PC-3 (cell line): ENCODE measurements around the gene UAP1L1. TPM values are rescaled to one million over a fixed set of nuclear protein-coding genes. Genes with fewer than 3 reads are reported as not detected.

ENCODE experiments used
- ATAC-seq: fragments of 200-7000 bp; cut with Tn5 transposase; 2 replicates; pipeline ENCODE4 v1.9.1; 2020; ENCODE audit warnings: mild to moderate bottlenecking, moderate library complexity
- BruUV-seq: library from RNA; stranded (reverse); fragments of 400-500 nt; replicated peaks from 2 replicates; lab custom pipeline; 2021; lab: Mats Ljungman, UMichigan
- CTCF ChIA-PET: fragments of 300-600 bp; sonication (Branson Sonifier 250); formaldehyde crosslinking; loops from one replicate; lab custom pipeline; 2022; ENCODE audit warnings: antibody characterized with exemption; lab: Charles Lee
- POLR2A ChIA-PET: fragments of 300-600 bp; sonication (Branson Sonifier 250); formaldehyde crosslinking; loops from one replicate; lab custom pipeline; 2022; ENCODE audit warnings: antibody characterized with exemption; ENCODE audit not compliant: unreplicated experiment; lab: Charles Lee
- DNase-seq: peaks from one replicate; pipeline ENCODE4 v3.0.0-alpha.2; 2015
- H2AFZ ChIP-seq: fragments of 300-600 bp; sonication (generic); 2 replicates; pipeline ENCODE4 v1.6.0; 2016; ENCODE audit warnings: antibody characterized with exemption, low read length
- H3F3A ChIP-seq: fragments of 300-600 bp; sonication (generic); one replicate; pipeline ENCODE4 v1.6.0; 2017; ENCODE audit warnings: antibody characterized with exemption, low read length, control low read depth, mild to moderate bottlenecking; ENCODE audit not compliant: unreplicated experiment
- H3K27ac ChIP-seq: fragments of 300-600 bp; sonication (generic); 2 replicates; pipeline ENCODE4 v1.5.1; 2016; ENCODE audit warnings: mild to moderate bottlenecking, low read length
- H3K27me3 ChIP-seq: fragments of 300-600 bp; sonication (generic); 2 replicates; pipeline ENCODE4 v1.6.1; 2016; ENCODE audit warnings: low read length, mixed read lengths
- H3K36me3 ChIP-seq: fragments of 300-600 bp; sonication (generic); 2 replicates; pipeline ENCODE4 v1.6.1; 2016; ENCODE audit warnings: low read depth, mixed run types, low read length, mixed read lengths
- H3K4me1 ChIP-seq: fragments of 300-600 bp; sonication (generic); 2 replicates; pipeline ENCODE4 v1.5.1; 2016; ENCODE audit warnings: low read length; ENCODE audit not compliant: insufficient read depth
- H3K4me2 ChIP-seq: fragments of 300-600 bp; sonication (generic); 2 replicates; pipeline ENCODE4 v1.6.0; 2016; ENCODE audit warnings: low read length
- H3K4me3 ChIP-seq: fragments of 300-600 bp; sonication (generic); 2 replicates; pipeline ENCODE4 v1.5.1; 2016; ENCODE audit warnings: mild to moderate bottlenecking, low read length, mixed read lengths
- H3K79me2 ChIP-seq: fragments of 300-600 bp; sonication (generic); 2 replicates; pipeline ENCODE4 v1.6.1; 2017; ENCODE audit warnings: low read length, mixed read lengths
- H3K9ac ChIP-seq: fragments of 300-600 bp; sonication (generic); 2 replicates; pipeline ENCODE4 v1.6.0; 2016; ENCODE audit warnings: mild to moderate bottlenecking, low read length
- H3K9me2 ChIP-seq: fragments of 300-600 bp; sonication (generic); replicated peaks from 2 replicates; pipeline ENCODE4 v1.6.1; 2016; ENCODE audit warnings: mixed run types, low read length, mixed read lengths
- H3K9me3 ChIP-seq: fragments of 300-600 bp; sonication (generic); 2 replicates; pipeline ENCODE4 v1.6.1; 2016; ENCODE audit warnings: low read length, mixed read lengths
- H4K20me1 ChIP-seq: fragments of 300-600 bp; sonication (generic); 2 replicates; pipeline ENCODE4 v1.6.1; 2016; ENCODE audit warnings: low read length, mixed read lengths
- EZH2 ChIP-seq: fragments of 300-600 bp; sonication (generic); IDR thresholded peaks from one replicate; pipeline ENCODE4 v1.6.1; 2017; ENCODE audit warnings: antibody characterized with exemption, mild to moderate bottlenecking, low read length; ENCODE audit not compliant: unreplicated experiment
- EZH2phosphoT487 ChIP-seq: fragments of 300-600 bp; sonication (generic); IDR thresholded peaks from 2 replicates; pipeline ENCODE4 v1.6.1; 2018; ENCODE audit warnings: mild to moderate bottlenecking, antibody characterized with exemption, low read length, borderline replicate concordance
- intact Hi-C: fragments of 100-400 bp; cut with micrococcal nuclease; formaldehyde crosslinking; loops from 2 replicates; pipeline ENCODE4 v1.9.0; 2023
- total RNA-seq: library from RNA; depleted of rRNA; stranded (reverse); fragments of >200 nt; gene quantifications from 2 replicates; pipeline ENCODE4 v1.2.3, GENCODE V29; 2014
- TF ChIP-seq, protein P1 (sequence below): fragments of 300-600 bp; sonication (generic); conservative IDR thresholded peaks from 2 replicates; pipeline ENCODE4 v1.5.1; 2017; ENCODE audit warnings: antibody characterized with exemption, low read depth, mild to moderate bottlenecking, low read length

The UAP1L1 gene
- total RNA-seq, 1 experiment from 2014 or later: 5.0 TPM

DNA sequence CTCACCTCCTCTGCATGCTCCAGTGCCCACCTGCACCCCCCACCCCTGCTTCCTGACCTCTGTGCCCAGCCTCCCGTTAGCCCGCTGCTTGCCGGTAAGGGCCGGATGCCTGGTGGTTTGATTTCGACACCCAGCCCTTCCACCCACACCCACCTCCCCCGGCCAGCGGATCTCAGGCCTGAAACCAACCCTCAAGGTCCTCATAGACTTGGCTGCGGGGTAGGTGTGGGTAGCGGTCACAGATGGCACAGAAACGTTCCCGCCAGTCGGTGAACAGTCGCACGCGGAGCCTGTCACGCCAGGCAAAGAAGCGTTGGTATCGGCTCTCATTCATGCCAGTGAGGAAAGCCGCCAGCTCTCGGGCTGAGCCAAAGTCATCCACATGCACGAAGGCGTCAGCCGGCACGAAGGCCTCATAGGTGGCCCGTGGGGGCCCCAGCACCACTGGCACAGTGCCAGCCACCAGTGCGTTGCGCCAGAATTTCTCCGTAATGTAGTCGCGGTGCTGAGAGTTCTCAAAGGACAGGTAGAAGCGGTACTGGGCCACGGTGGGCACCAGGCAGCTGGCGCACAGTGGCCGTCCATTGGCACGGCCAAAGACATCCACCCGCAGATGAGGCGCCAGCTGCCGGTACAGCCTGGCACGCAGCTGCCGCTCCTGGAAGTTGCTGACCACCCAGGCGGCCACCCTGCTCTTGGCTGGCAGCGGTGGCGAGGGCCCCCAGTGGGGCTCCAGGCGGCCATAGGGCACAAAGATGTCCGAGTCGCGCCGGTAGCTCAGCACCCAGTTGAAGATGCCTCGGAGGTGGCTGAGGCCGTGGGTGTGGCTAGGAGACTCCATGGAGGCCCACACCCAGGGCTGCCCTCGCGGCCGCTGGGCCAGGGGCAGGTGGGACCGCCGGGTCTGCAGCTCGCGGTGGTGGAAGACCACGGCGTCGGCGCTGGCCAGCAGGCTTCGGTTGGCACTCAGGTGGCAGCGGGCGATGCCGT is 46.5 kb upstream of the UAP1L1 start:
- CTCF ChIA-PET: no interaction called here
- no peak overlapping the region for H3K4me3 ChIP-seq
- no peaks in the 10 kb centered on the region for H3F3A ChIP-seq
- intact Hi-C loops: no loop called here
- TF ChIP-seq EZH2 (no peak), EZH2phosphoT487 (no peak)
- TF ChIP-seq, protein P1, sequence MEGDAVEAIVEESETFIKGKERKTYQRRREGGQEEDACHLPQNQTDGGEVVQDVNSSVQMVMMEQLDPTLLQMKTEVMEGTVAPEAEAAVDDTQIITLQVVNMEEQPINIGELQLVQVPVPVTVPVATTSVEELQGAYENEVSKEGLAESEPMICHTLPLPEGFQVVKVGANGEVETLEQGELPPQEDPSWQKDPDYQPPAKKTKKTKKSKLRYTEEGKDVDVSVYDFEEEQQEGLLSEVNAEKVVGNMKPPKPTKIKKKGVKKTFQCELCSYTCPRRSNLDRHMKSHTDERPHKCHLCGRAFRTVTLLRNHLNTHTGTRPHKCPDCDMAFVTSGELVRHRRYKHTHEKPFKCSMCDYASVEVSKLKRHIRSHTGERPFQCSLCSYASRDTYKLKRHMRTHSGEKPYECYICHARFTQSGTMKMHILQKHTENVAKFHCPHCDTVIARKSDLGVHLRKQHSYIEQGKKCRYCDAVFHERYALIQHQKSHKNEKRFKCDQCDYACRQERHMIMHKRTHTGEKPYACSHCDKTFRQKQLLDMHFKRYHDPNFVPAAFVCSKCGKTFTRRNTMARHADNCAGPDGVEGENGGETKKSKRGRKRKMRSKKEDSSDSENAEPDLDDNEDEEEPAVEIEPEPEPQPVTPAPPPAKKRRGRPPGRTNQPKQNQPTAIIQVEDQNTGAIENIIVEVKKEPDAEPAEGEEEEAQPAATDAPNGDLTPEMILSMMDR: no peak
- no peak overlapping the region for H3K27ac ChIP-seq
- BruUV-seq: no TSS peak
- H3K4me2 ChIP-seq: no peak overlapping the region
- no peak overlapping the region for H3K9ac ChIP-seq
- H3K9me3 ChIP-seq: no peaks in the 10 kb centered on the region
- no peak overlapping the region for H2AFZ ChIP-seq
- POLR2A ChIA-PET: no interaction called here
- no peaks in the 10 kb centered on the region for H3K27me3 ChIP-seq
- DNase-seq (no peak), ATAC-seq (no peak)
- H4K20me1 ChIP-seq: no peaks in the 10 kb centered on the region
- peaks cover 12% of the 10 kb centered on the region; the same call in 1 of the 2 replicates for H3K79me2 ChIP-seq
- H3K9me2 ChIP-seq: no peaks in the 10 kb centered on the region
- H3K36me3 ChIP-seq: no peaks in the 10 kb centered on the region
- H3K4me1 ChIP-seq: peaks cover 21% of the 10 kb centered on the region

DNA sequence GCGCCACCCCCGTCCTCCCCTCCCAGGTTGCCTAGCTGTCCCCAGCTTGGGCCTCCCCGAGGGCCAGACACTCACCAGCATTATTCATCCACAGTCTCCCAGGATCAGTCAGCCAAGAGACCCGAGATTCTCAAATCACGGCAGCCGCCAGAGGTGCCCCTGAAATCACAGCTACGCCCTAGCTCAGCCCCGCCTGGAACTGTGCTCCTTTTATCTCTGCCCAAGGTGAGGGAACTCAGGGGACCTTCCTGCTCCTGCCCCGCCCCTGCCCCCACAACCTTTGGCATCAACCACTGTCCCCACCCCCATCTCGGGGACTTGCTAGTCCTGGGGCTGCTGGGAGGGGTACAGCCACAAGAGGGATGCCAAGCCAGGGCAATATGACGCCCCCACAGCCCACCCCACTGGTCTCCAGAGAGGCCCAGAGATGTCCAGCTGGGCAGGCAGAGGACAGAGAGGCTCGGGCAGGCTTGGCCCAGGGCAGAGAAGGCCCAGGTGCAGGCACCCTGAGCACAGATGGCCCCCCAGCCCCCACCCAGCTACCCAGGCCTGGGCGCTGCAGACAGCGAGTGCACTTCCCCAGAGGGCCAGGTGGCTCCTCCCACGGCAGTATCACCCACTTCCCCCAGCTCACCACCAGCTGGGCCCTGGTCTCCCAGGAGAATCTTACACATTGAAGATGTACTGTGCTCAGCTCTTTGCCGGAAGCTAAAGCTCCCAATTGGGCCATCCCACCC is 45.2 kb upstream of the UAP1L1 start, which contains the start of gene FUT7:
Gene FUT7 (minus strand): TSS at position 185 of the 737 bp plus-strand sequence. CDS start 97 bp downstream, at position 88.
- intact Hi-C loops: no loop called here

More for the DNA sequence above, 45.2 kb upstream of the UAP1L1 start, which contains the start of gene FUT7:
- Histone ChIP-seq H3K27me3 (no peaks in the 10 kb centered on the region), H3F3A (no peaks in the 10 kb centered on the region), H3K9ac (no peak within 1 kb of the TSS), H3K36me3 (no peaks in the 10 kb centered on the region), H3K27ac (no peak within 1 kb of the TSS), H3K9me2 (no peaks in the 10 kb centered on the region), H4K20me1 (no peaks in the 10 kb centered on the region), H3K79me2 (peaks cover 3% of the 10 kb centered on the region; the same call in 1 of the 2 replicates), H3K4me2 (no peak within 1 kb of the TSS), H3K9me3 (no peaks in the 10 kb centered on the region), H2AFZ (no peak within 1 kb of the TSS), H3K4me3 (no peak within 1 kb of the TSS), H3K4me1 (peaks cover 19% of the 10 kb centered on the region)
- ChIA-PET POLR2A (no interaction called here), CTCF (no interaction called here)
- TF ChIP-seq EZH2phosphoT487 (no peak), EZH2 (no peak)
- TF ChIP-seq, protein P1: no peak
- BruUV-seq: no TSS peak
- DNase-seq: no peak
- ATAC-seq: no peak
